ENCODE measurements around the gene OR1C1.

Gene OR1C1

DNA sequence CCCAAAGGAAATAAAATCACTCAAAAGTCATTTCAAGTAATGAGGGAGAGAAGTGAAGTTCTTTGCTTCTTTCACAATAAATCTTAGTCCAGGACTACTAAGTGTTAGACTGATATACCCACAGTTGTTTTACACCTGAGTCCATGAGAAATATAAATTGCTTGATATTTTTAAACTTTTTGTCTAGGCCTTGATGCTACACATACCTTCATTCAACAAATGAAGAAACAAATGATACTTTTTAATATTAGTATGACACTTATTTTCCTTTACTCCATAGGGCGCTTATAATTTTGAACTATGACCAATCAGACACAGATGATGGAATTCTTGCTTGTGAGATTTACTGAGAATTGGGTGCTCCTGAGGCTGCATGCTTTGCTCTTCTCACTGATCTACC lies 22.0 kb downstream of the OR1C1 start, which contains the start of gene OR14K1:
OR14K1 (plus strand) TSS at position 301 of the 400 bp plus-strand sequence; CDS start at position 301, 0 bp downstream.
- no peak within 1 kb of the TSS for H3K4me3 ChIP-seq (replicated peaks; ENCODE audit: insufficient read depth, low read length)
- no peak within 1 kb of the TSS for H3K27ac ChIP-seq (replicated peaks)
- no peak for DNase-seq (ENCODE audit: low read depth in 1 of 2, low spot score in 1 of 2)
- TF ChIP-seq SPI1 (IDR thresholded peaks at IDR 0.05; ENCODE audit: borderline replicate concordance, low read depth), result no peak
- TF ChIP-seq CTCF (IDR thresholded peaks at IDR 0.05; ENCODE audit: insufficient read depth, low read length), result no peak
- no peak for TF ChIP-seq POLR2AphosphoS5 (IDR thresholded peaks at IDR 0.05; ENCODE audit: low read depth)
- TF ChIP-seq REST (IDR thresholded peaks at IDR 0.05; ENCODE audit: insufficient replicate concordance, low read depth), result no peak
- no peak for TF ChIP-seq GABPA (IDR thresholded peaks at IDR 0.05; ENCODE audit: low read depth)
- no peaks in the 10 kb centered on the region for H3K27me3 ChIP-seq (ENCODE audit: insufficient read depth, poor library complexity, severe bottlenecking)

DNA sequence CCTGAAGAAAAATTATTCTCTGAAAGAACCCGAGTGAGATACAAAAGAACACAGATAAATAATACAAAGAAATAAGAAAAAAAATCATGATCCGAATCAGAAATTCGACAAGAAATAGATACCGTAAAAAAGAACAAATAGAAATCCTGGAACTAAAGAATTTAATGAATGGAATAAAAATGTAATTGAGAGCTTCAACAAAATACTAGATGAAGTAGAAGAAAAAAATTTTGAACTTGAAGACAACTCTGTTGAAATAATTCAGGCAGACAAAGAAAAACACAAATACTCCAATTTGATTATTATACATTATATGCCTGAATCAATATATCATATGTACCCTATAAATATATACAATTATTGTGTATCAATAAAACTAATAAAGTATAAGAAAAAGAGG lies 39.1 kb downstream of the OR1C1 start:
- TF ChIP-seq CTCF (IDR thresholded peaks at IDR 0.05; ENCODE audit: insufficient read depth, low read length) (no peak), REST (IDR thresholded peaks at IDR 0.05; ENCODE audit: insufficient replicate concordance, low read depth) (no peak)

GRCh38 chr1:247716546-247716945 lies 43.8 kb downstream of the OR1C1 start, which contains the start of gene OR6F1:
TSS of gene OR6F1 (minus strand) at chr1:247716646. CDS start at chr1:247712755, 3,891 bp downstream.
- no peak for DNase-seq (ENCODE audit: low read depth in 1 of 2, low spot score in 1 of 2)
- no peak for TF ChIP-seq SPI1 (IDR thresholded peaks at IDR 0.05; ENCODE audit: borderline replicate concordance, low read depth)
- no peak for TF ChIP-seq REST (IDR thresholded peaks at IDR 0.05; ENCODE audit: insufficient replicate concordance, low read depth)
- no peak for TF ChIP-seq POLR2AphosphoS5 (IDR thresholded peaks at IDR 0.05; ENCODE audit: low read depth)
- TF ChIP-seq GABPA (IDR thresholded peaks at IDR 0.05; ENCODE audit: low read depth), result no peak
- TF ChIP-seq CTCF (IDR thresholded peaks at IDR 0.05; ENCODE audit: insufficient read depth, low read length), result no peak
- Histone ChIP-seq H3K27ac (replicated peaks) (no peak within 1 kb of the TSS), H3K27me3 (ENCODE audit: insufficient read depth, poor library complexity, severe bottlenecking) (no peaks in the 10 kb centered on the region), H3K4me3 (replicated peaks; ENCODE audit: insufficient read depth, low read length) (no peak within 1 kb of the TSS)

More for the DNA sequence above, 39.1 kb downstream of the OR1C1 start:
- DNase-seq (ENCODE audit: low read depth in 1 of 2, low spot score in 1 of 2), result no peak
- no peaks in the 10 kb centered on the region for H3K27me3 ChIP-seq (ENCODE audit: insufficient read depth, poor library complexity, severe bottlenecking)
- no peak overlapping the region for H3K4me3 ChIP-seq (replicated peaks; ENCODE audit: insufficient read depth, low read length)
- H3K27ac ChIP-seq (replicated peaks), result no peak overlapping the region

All from HL-60 (cell line).